GM18511 (cell line): ENCODE data around the gene LOXHD1.

Experiments used
- ATAC-seq: cut with Tn5 transposase; IDR thresholded peaks from one replicate; pipeline ENCODE4 v1.9.1; 2021; ENCODE audit warnings: mild to moderate bottlenecking, moderate library complexity; ENCODE audit not compliant: unreplicated experiment

Gene LOXHD1

DNA sequence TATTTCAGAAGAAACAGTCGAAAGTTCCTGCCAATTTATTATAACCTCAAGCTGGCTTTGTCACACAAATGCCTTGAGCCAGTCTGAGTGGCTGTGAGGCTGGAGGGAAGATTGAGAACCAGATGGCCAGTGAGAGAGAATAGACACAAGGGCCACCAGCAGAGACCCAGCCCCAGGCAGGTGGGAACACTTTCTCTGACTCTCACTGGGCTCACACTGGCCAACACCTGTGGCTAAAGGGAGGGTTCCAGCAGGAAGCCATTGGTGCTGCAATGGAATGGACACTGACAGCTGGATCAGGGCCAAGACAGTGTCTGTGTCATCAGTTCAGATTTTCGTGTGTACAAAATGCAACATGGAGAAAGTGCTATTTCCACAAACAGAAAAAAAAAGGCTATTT, 29.9 kb downstream of the LOXHD1 start:
- ATAC-seq: no peak

DNA sequence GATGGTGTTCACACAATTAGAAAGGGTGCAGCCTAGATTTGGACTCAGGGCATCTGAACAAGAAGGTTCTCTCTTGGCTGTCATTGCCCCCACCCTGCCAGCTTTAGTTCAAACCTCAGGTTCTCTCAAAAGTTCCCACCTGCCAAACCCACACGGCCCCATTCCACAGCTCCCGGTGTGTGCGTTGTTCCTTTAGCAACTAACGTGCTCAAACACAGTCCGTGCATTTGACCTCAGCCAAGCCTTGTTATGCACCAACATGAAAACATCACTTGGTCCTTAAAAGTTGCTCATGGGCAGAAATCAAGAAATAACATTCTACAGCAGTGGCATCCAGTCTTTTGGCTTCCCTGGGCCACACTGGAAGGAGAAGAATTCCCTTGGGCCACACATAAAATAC, 32.0 kb downstream of the LOXHD1 start:
- ATAC-seq: no peak

DNA sequence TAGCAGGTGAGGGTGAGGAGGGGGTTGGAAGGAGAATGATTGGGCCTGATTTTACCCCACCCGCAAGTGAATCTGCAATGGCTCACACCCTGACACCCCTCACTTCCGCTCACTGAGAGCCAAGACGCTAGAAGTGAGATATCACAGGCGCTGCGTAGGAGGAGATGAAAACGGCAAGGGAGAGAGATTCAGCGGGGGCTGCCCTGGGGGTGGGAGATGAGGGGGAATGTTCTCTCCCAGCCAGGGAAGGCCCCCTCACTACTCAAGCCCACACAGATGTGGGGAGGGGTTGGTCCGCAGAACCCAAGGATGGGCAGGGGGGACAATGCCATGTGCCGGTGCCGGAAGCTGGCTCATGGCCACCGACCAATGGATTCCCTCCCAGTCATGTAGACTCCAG, 32.9 kb downstream of the LOXHD1 start:
- ATAC-seq: no peak

DNA sequence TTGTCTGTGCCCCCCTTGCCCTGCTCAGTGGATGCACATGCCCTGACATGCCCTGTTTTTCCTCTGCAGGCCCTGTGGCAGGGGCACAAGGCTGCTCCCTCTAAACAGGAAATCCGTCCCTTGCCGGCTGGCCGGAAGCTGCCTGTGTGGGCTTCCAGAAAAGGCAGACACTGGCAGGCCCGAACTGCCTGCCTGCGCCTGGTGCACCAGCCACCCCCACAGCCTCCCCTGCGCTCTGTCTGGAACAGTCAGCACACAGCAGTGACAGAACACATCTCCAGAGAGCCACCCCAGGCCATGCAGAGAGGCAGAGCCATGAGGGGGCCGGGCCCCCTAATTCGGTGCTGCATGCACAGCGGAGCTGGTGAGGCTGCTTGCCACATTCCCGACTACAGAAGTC, 33.5 kb downstream of the LOXHD1 start:
- ATAC-seq: no peak

- no peak for ATAC-seq
Observed at GRCh38 chr18:46622999-46623398, 34.0 kb downstream of the LOXHD1 start.

GRCh38 chr18:46622451-46622850, 34.6 kb downstream of the LOXHD1 start:
- ATAC-seq: no peak

- no peak for ATAC-seq
Observed at GRCh38 chr18:46621871-46622270, 35.1 kb downstream of the LOXHD1 start.

- ATAC-seq: no peak
Observed at GRCh38 chr18:46621111-46621766, 35.8 kb downstream of the LOXHD1 start.

DNA sequence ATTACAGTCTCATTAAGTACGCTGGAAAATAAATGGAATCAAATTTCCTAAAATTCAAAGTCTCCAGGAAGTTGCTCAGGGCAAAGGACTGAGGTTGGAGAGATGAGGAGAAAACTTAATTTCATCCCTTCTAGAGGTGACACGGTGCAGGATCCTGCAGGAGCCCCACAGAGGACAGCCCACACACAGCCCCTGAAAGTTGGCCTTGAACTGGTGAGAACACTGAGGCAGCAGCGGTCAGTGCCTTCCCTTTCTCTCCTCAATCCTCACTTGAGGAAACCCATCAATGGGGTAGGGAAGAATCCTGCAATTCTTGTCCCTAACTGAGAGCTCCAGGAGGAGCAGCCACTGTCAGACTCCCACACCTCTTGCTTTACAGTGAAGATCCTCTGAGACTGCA, 37.5 kb downstream of the LOXHD1 start:
- ATAC-seq: no peak

DNA sequence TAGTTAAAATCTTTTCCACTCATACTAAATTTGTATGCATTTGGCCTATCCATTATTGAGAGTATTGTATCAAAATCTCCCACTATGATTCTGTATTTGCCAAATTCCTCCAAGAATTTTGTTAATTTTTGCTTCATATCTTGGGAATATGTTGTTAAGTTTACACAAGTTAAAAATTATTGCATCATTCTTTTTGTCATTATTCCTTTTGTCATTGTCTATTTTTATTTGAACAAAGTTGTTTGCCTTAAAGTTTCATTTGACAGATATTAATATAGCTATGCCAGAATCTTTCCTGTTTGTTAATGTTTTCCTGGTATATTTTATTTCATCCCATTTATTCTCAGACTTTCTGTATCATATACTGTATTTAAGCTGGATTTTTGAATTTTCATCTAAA, 41.3 kb downstream of the LOXHD1 start:
- ATAC-seq: no peak

- ATAC-seq: no peak
Observed at GRCh38 chr18:46609048-46609447, 48.0 kb downstream of the LOXHD1 start.

GRCh38 chr18:46607926-46608325, 49.1 kb downstream of the LOXHD1 start:
- ATAC-seq: no peak

- no peak for ATAC-seq
Observed at GRCh38 chr18:46601141-46601805, 55.7 kb downstream of the LOXHD1 start.

DNA sequence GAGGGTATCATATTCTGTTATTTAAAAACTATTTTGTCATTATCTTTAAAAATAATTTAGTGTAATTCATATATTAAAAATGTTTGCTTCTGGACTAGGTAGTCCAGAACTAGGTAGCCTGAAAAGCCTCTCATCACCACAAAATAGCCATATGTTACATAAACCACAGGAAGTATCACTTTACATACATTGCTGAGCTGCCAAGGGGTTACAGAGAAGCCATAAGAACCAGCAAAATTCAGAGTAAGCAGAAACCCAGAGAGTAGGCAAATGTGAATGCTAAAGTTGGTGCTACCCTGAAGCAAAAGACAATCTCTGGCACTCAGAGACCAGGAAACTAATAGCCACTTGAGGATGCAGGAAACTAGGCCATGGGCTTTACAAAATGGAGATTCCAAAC, 60.9 kb downstream of the LOXHD1 start:
- ATAC-seq: no peak

DNA sequence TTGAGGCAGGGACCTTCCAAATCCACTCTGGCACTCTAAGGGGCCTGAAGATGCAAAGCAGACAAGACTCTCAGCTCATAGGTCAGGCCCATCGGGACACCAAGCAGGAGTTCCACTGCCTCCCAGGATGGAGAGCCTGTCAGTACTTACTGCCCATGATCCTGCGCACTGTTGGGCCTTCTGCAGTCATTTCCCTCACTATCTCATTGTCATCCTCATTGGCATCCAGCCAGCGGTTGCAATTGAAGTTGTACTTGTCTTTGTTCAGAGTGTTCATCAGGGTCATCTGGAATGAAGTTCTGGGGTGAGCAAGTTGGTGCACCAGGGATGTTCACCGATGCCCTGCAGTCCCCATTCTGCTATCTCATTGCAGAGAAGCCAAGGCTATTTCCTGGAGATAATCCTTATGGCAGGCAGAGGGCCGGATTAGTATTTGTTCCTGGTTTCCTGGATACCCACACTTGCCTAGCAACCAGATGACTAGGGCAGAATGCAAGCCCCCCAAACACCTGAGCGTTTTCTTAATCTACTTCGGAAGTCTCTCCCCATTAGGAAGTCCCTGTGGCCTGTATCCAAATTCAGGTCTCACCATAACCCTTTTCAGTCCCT, 65.1 kb downstream of the LOXHD1 start:
- ATAC-seq: no peak

DNA sequence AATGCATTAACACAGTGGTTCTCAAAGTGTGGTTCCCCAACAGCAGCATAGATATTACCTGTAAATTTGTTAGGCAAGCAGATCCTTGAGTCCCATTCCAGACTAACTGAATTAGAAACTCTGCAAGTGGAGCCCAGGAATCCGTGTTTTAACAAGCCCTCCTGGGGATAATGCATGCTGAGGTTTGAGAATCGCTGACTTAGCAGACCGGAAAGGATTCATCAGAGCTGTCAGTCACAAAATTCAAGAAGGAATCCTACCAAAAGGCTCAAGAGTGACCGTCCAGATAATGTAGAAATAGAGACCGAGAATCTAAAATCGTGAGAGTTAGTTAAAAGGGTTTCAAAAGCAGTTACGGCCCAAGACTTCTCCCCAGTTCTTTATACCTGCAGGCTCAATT, 66.9 kb downstream of the LOXHD1 start:
- ATAC-seq: no peak

- no peak for ATAC-seq
Observed at GRCh38 chr18:46588971-46589660, 67.9 kb downstream of the LOXHD1 start.

DNA sequence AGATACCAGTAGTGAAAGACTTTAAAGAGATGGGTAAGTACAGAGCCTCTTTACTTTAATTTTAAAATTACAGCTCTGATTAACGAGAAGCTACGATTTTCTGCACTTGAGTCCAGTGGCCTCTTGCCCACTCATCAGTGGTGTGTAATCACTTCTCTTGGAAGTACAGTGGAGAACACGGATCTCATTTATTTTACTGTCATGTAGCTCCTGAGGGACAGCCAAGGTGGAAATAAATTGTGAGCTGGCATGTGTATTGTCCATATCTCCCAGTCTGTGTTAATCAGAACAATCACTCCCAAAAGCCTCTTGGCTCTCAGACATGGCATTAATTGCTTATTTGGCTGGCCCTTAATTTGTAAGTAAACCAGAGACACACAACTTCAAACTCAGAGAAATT, 69.4 kb downstream of the LOXHD1 start:
- ATAC-seq: no peak

- no peak for ATAC-seq
Observed at GRCh38 chr18:46583711-46584110, 73.3 kb downstream of the LOXHD1 start.

DNA sequence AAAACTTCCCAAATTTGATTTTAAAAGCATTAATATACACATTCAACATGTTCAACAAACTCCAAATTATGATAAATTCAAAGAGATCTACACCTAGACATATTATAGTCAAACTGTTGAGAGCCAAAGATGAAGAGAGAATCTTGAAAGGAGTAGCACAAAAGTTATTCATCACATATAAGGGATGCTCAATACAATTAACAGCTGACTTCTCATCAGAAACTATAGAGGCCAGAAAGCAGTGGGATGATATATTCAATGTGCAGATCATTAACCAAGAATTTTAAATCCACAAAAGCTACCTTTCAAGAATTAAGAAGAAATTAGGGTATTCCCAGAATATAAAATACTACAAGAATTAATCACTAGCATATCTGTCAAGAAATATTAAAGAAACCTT, 75.4 kb downstream of the LOXHD1 start:
- no peak for ATAC-seq

- ATAC-seq: no peak
Observed at GRCh38 chr18:46578987-46579386, 78.0 kb downstream of the LOXHD1 start.

DNA sequence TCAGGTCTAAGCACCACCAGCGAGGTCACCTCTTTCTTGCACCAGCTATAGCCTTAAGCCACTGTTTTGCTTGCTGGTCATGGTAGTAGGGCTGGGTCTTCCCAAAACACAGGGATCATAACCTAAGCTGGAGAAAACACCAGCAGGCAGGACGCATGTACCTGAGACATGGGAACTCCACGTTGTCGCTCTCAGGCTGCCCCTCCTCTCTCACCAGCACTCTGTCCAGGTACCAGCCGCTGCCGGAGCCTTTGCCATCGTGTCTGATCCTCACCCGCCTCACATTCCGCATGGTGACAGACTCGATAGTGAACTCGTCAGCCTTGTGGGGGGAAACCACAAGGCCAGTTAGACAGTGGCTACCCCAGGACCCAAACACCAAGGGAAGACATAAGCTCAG, 79.5 kb downstream of the LOXHD1 start:
- ATAC-seq: no peak
